22Rv1 (cell line): ENCODE measurements around the gene ADAMTS8.

ENCODE experiments used
- H3K27ac ChIP-seq: fragments of 450-650 bp; 2 replicates; pipeline ENCODE4 v1.5.1; 2017
- CTCF ChIP-seq: fragments of 450-650 bp; IDR thresholded peaks from 2 replicates; pipeline ENCODE4 v1.5.1; 2017; ENCODE audit warnings: mild to moderate bottlenecking
- ZFX ChIP-seq: fragments of 450-650 bp; IDR thresholded peaks from 2 replicates; pipeline ENCODE4 v1.6.1; 2017; ENCODE audit warnings: antibody characterized with exemption, borderline replicate concordance

The ADAMTS8 gene

DNA sequence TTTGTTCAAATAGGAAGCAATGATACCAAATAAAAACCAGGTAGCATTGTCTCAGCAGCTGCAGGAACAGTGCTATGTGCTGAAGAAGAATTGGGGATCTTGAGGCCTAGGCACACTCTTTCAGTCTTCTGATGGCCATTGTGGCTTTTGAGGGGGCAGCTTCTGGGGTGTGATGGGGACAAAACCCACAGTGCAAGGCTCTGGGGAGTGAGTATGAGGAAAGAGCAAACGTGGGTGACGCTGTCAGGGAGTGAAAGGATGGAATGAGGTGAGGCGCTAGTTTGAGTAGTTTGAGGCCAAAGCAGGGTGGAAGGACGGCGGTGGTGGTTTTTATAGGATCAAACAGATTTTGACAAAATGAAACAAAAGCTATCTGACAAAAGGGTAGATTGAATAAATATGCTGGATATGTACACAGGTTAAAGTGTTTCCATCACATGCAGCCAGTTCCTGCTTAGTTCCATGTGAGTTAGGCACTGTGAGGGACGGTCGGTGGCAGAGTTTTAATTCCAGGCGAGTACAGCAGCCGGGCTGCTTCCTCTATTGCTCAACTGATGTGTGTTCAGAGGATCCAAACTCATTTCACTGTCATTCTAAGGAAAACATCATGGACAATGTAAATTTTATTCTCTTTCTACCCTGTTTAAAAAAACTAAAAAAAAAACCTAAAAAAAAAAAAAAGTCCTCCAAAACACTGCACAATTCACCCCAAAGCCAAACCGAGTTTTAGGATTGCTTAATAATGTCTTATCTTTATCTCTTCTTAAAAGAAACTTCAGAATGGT, 38.9 kb upstream of the ADAMTS8 start:
- no peak overlapping the region for H3K27ac ChIP-seq

DNA sequence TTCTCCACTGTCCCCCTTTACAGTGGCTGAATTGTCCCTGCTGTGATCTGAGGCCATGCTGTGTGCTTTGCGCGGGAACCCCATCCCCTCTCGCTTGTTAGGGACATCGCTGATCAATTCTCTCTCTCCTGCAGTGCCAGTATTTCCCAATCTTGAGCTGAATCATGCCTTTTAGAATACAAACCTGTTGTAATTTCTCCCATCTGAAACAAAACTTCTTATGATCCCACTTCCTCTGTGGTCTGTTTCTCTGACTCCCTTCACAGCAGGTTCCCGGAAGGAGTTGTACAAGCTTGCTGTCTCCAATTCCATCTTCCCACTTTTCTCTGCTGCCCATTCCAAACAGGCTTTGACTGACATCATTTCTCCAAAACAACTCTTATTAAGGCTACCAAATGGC, 36.9 kb upstream of the ADAMTS8 start:
- TF ChIP-seq CTCF (no peak), ZFX (no peak)
- H3K27ac ChIP-seq = no peak overlapping the region

More for the DNA sequence above, 38.9 kb upstream of the ADAMTS8 start:
- TF ChIP-seq CTCF (no peak), ZFX (no peak)

DNA sequence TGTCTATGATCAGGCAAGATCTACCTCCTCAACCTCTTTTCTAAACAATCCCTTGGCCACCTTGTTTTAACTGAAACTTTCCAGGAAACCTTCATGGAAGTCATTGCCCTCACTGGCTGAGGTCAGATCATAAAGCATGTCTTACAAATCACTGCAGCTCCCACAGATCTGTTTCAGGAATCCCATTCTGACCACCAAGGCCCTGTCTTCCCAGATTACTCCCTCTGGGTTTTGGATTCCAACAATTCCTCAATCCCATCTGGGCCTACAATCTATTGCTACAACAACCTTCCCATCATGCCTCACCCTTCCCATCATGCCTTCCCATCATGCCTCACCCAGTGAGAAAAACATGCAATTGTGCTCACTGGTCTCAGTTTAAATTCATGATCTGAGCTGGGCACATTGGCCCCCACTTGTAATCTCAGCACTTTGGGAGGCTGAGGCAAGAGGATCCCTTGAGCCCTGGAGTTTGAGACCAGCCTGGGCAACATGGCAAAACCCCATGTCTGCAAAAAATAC, 35.9 kb upstream of the ADAMTS8 start:
- TF ChIP-seq CTCF (no peak), ZFX (no peak)
- no peak overlapping the region for H3K27ac ChIP-seq

- no peak overlapping the region for H3K27ac ChIP-seq
- no peak for TF ChIP-seq ZFX
Observed at GRCh38 chr11:130462931-130463330, 34.5 kb upstream of the ADAMTS8 start.

DNA sequence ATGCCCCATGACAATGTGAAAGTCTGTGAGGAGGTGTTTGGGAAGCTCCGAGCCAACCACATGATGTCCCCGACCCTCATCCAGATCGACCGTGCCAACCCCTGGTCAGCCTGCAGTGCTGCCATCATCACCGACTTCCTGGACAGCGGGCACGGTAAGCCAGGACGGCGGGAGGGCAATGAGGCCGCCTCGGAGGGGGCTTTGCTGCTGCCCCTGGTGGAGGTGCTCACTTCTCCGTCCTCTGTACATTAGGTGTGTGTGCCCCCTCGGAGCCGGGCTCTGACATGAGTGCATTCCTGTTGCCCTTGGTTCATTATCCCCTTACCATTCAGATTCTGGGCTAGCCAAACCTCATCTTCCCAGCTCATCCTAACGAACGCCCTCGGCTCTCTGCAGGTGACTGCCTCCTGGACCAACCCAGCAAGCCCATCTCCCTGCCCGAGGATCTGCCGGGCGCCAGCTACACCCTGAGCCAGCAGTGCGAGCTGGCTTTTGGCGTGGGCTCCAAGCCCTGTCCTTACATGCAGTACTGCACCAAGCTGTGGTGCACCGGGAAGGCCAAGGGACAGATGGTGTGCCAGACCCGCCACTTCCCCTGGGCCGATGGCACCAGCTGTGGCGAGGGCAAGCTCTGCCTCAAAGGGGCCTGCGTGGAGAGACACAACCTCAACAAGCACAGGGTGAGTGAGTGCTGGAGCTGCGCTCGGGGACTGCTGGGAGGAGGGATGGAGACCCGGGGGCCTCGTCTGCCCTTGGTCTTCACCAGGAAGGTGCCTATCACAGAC, 33.9 kb upstream of the ADAMTS8 start:
- TF ChIP-seq ZFX (no peak), CTCF (no peak)
- no peak overlapping the region for H3K27ac ChIP-seq

DNA sequence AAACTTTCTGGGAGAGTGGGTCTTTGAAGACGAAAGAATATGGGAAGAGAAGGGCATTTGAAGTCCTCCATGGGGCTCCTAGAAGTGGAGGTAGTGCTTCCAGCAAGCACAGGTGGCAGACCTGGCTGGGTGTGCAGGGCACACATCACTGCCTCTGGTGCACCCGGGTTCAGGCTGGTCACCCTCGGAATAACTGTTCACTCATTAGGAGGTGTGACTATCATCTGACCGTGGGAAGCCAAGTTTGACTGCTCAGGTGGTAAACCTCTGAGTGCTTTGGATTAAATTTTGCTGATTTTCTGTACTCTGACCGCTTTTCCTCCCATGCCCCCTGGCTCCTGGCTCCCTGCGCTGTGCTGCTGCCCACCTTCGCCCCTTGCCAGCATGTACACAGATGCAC, 31.1 kb upstream of the ADAMTS8 start:
- TF ChIP-seq ZFX (no peak), CTCF (no peak)

DNA sequence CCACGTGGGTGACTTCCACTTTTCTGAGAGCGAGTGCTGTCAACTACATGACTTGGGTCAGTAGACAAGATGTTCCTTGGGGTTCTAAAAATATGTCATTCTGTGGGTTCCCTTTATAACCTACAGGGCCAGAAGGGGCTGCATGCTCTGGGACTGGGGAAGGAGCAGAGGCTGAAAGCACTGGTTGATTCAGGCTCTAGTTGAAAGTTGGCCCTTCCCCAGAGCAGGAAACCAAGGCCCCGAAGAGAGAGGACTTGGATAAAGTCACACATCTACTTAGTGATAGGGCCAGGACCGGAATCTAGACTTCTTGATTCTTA, 30.0 kb upstream of the ADAMTS8 start:
- H3K27ac ChIP-seq = no peak overlapping the region
- no peak for TF ChIP-seq CTCF
- TF ChIP-seq ZFX = no peak

More for the DNA sequence above, 31.1 kb upstream of the ADAMTS8 start:
- no peak overlapping the region for H3K27ac ChIP-seq
